OCI-LY3 (cell line): ENCODE measurements around the gene SHISA7.

ENCODE experiments used
- H2AFZ ChIP-seq: fragments of 200-600, 300-600 bp; shearing (Covaris generic); 2 replicates; pipeline ENCODE4 v1.6.0; 2014; ENCODE audit warnings: antibody characterized with exemption, low read depth, low read length
- H3K27ac ChIP-seq: fragments of 200-600, 300-600 bp; sonication (generic); 2 replicates; pipeline ENCODE4 v1.5.1; 2014; ENCODE audit warnings: mild to moderate bottlenecking, low read length, moderate library complexity, mixed read lengths
- H3K27me3 ChIP-seq: fragments of 200-600, 300-600 bp; sonication (generic); 2 replicates; pipeline ENCODE4 v1.6.1; 2014; ENCODE audit warnings: low read depth, low read length, mixed read lengths
- H3K36me3 ChIP-seq: fragments of 200-600, 300-600 bp; sonication (generic); replicated peaks from 2 replicates; pipeline ENCODE3; 2014; ENCODE audit warnings: low read depth, low read length, mixed read lengths
- H3K4me1 ChIP-seq: fragments of 300-600, 200-600 bp; sonication (generic); 2 replicates; pipeline ENCODE4 v1.6.1; 2014; ENCODE audit warnings: low read length, mixed read lengths
- H3K4me2 ChIP-seq: fragments of 200-600, 300-600 bp; sonication (generic); 2 replicates; pipeline ENCODE4 v1.6.1; 2014; ENCODE audit warnings: low read length, mixed read lengths
- H3K4me3 ChIP-seq: fragments of 300-600, 200-600 bp; sonication (generic); 2 replicates; pipeline ENCODE4 v1.5.1; 2014; ENCODE audit warnings: antibody characterized with exemption, mild to moderate bottlenecking, low read length, moderate library complexity
- H3K79me2 ChIP-seq: fragments of 300-600, 200-600 bp; shearing (Covaris generic); 2 replicates; pipeline ENCODE4 v1.6.1; 2014; ENCODE audit warnings: mild to moderate bottlenecking, low read length, mixed read lengths
- H3K9ac ChIP-seq: fragments of 300-600, 200-600 bp; shearing (Covaris generic); 2 replicates; pipeline ENCODE4 v1.6.0; 2014; ENCODE audit warnings: mild to moderate bottlenecking, low read length, moderate library complexity
- H3K9me3 ChIP-seq: fragments of 200-600, 300-600 bp; shearing (Covaris generic); 2 replicates; pipeline ENCODE4 v1.6.1; 2014; ENCODE audit warnings: low read length, mixed read lengths; ENCODE audit not compliant: insufficient read depth
- H4K20me1 ChIP-seq: fragments of 200-600, 300-600 bp; sonication (generic); 2 replicates; pipeline ENCODE4 v1.6.1; 2016; ENCODE audit warnings: low read length, mixed read lengths; ENCODE audit not compliant: insufficient read depth
- EZH2phosphoT487 ChIP-seq: fragments of 200-600 bp; shearing (Covaris generic); IDR thresholded peaks from 2 replicates; pipeline ENCODE4 v1.6.1; 2018; ENCODE audit warnings: antibody characterized with exemption, mixed run types, low read depth
- TF ChIP-seq, protein P1 (sequence below): fragments of 200-600, 300-600 bp; sonication (generic); IDR thresholded peaks from 2 replicates; pipeline ENCODE4 v1.5.1; 2014; ENCODE audit warnings: antibody characterized with exemption, low read length, low read depth

The SHISA7 gene

DNA sequence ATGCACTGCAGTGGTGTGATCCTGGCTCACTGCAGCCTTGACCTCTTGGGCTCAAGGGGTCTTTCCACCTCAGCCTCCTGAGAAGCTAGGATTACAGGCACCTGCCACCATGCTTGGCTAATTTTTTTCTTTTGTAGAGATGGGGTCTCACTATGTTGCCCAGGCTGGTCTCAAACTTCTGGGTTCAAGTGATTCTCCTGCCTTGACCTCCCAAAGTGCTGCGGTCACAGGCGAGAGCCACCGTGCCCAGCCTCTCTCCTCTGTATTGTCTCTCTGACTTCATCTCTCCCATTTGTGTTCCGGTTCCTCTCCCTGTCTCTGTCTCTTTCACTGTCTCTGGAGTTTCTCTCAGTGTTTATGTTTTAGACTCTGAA is 23.1 kb upstream of the SHISA7 start:
- Histone ChIP-seq H3K4me2 (no peak overlapping the region), H3K27ac (no peak overlapping the region), H4K20me1 (no peaks in the 10 kb centered on the region), H3K27me3 (no peaks in the 10 kb centered on the region), H3K79me2 (0 out of 2 replicates have a peak, but pooled peaks cover 1% of the 10 kb centered on the region), H3K4me3 (no peak overlapping the region), H3K36me3 (no peaks in the 10 kb centered on the region), H2AFZ (no peak overlapping the region), H3K9ac (no peak overlapping the region), H3K4me1 (peaks cover 8% of the 10 kb centered on the region), H3K9me3 (no peaks in the 10 kb centered on the region)
- no peak for TF ChIP-seq EZH2phosphoT487
- TF ChIP-seq, protein P1, sequence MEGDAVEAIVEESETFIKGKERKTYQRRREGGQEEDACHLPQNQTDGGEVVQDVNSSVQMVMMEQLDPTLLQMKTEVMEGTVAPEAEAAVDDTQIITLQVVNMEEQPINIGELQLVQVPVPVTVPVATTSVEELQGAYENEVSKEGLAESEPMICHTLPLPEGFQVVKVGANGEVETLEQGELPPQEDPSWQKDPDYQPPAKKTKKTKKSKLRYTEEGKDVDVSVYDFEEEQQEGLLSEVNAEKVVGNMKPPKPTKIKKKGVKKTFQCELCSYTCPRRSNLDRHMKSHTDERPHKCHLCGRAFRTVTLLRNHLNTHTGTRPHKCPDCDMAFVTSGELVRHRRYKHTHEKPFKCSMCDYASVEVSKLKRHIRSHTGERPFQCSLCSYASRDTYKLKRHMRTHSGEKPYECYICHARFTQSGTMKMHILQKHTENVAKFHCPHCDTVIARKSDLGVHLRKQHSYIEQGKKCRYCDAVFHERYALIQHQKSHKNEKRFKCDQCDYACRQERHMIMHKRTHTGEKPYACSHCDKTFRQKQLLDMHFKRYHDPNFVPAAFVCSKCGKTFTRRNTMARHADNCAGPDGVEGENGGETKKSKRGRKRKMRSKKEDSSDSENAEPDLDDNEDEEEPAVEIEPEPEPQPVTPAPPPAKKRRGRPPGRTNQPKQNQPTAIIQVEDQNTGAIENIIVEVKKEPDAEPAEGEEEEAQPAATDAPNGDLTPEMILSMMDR: no peak

DNA sequence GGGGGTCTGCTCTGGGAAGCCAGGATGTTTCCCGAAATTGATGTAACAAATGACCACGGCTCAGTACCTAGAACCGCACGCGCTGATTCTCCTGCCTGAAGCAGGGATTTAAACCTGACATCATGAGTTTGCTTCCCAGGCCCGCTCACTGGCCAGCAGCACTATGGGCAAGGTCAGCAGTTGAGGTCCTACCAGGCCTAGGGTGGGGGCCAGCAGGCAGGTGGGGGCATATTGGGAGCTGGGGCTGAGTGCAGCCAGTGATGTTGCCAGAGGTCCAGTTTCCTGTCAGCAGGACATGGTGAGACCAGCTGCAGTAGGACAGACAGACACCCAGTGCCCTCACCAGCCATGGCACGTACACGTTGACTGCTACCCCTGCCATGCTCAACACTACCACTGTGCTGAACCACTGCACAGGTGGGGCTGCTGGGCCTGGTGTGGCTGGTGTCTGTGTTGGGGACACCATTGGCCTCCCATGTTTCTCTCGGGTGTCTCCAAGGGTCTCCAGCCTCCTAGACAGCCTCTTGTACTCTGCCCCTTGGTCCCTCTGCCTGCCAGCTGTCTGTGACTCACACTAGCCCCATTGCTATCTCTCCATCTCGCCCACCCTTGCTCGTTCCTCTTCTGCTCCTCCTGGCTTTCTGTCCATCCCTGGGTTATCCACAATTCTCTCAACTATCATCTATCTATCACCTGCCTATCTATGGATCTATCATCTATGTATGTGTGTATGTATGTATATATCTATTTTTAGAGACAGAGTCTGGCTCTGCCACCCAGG is 22.6 kb upstream of the SHISA7 start:
- Histone ChIP-seq H4K20me1 (no peaks in the 10 kb centered on the region), H3K4me3 (no peak overlapping the region), H3K36me3 (no peaks in the 10 kb centered on the region), H3K9ac (no peak overlapping the region), H3K9me3 (no peaks in the 10 kb centered on the region), H3K27ac (no peak overlapping the region), H3K4me2 (no peak overlapping the region), H3K79me2 (0 out of 2 replicates have a peak, but pooled peaks cover 3% of the 10 kb centered on the region), H3K4me1 (peaks cover 11% of the 10 kb centered on the region), H2AFZ (no peak overlapping the region), H3K27me3 (no peaks in the 10 kb centered on the region)
- no peak for TF ChIP-seq EZH2phosphoT487
- TF ChIP-seq, protein P1: no peak

DNA sequence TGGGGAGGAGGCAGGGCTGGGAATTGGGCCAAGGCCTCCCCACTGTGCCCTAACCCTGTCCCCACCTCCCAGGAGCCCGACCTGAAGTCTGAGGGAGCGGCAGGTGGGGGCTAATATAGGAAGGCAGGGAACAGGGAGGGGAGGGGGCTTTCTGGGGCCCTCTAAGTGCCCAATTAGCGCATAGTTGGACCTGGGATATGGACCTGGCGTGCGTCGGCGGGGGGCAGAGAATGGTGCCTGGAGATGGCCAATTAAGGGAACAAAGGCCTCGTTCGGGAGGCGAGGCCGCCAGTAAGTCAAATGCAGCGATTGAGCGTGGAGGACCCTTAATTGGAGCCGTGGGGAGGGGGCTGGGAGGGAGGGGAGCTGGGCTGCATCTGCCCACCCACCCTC is 21.6 kb upstream of the SHISA7 start, which contains the start of gene C19orf85:
Gene C19orf85, minus strand, starts transcription at position 90 of the 393 bp plus-strand sequence. CDS start 197 bp downstream, outside the sequence.
- H3K4me2 ChIP-seq: no peak within 1 kb of the TSS

DNA sequence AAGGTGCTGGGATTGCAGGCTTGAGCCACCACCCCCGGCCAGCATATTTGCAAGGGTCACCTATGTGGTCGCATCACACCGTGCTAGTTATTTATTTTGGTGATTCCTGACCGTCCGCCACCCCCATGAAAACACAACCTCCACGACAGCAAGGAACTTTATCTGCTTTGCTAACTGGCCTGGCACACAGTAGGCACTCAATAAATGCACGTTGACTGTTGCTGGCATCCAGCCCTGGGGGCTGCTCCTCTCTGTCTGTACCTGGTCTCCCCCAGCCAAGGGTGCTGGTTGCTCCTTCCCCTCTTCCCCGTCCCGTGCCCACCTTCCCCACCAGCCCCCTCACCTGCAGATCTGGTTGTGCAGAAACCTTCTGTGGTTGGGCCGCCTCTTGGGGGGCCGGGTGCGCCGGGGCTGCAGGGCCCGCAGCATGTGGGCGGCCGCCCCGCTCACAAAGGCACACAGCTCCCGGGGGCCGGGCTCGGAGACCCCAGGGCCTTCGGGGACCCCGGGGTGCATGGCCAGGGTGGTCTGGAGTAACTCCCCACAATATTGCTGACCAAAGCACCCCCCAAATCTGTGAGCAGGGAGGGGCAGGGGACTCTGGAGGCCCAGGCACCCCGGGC is 21.1 kb upstream of the SHISA7 start:
- TF ChIP-seq, protein P1: no peak
- TF ChIP-seq EZH2phosphoT487: no peak
- H3K79me2 ChIP-seq: 0 out of 2 replicates have a peak, but pooled peaks cover 3% of the 10 kb centered on the region
- H4K20me1 ChIP-seq: no peaks in the 10 kb centered on the region
- peaks cover 15% of the 10 kb centered on the region for H3K4me1 ChIP-seq
- no peak overlapping the region for H3K9ac ChIP-seq
- H3K27me3 ChIP-seq: no peaks in the 10 kb centered on the region
- H3K36me3 ChIP-seq: no peaks in the 10 kb centered on the region
- no peak overlapping the region for H3K4me2 ChIP-seq
- no peak overlapping the region for H3K27ac ChIP-seq
- no peak overlapping the region for H3K4me3 ChIP-seq
- no peaks in the 10 kb centered on the region for H3K9me3 ChIP-seq
- H2AFZ ChIP-seq: no peak overlapping the region

More for the DNA sequence above, 21.6 kb upstream of the SHISA7 start, which contains the start of gene C19orf85:
- Histone ChIP-seq H3K79me2 (0 out of 2 replicates have a peak, but pooled peaks cover 3% of the 10 kb centered on the region), H3K9me3 (no peaks in the 10 kb centered on the region), H4K20me1 (no peaks in the 10 kb centered on the region), H3K9ac (no peak within 1 kb of the TSS), H2AFZ (no peak within 1 kb of the TSS), H3K36me3 (no peaks in the 10 kb centered on the region), H3K27ac (no peak within 1 kb of the TSS), H3K4me3 (no peak within 1 kb of the TSS), H3K27me3 (no peaks in the 10 kb centered on the region), H3K4me1 (peaks cover 15% of the 10 kb centered on the region)
- no peak for TF ChIP-seq EZH2phosphoT487
- TF ChIP-seq, protein P1: no peak
